Brain microvascular endothelial cell (primary cell): ENCODE data around the gene MRPS21.

Source experiments
- DNase-seq: peaks from one replicate; pipeline ENCODE4 v3.0.0-alpha.2; 2020
- H3K27ac ChIP-seq: fragments of 250-450 bp; sonication (Bioruptor Pico); 2 replicates; pipeline ENCODE4 v1.5.1; 2020; ENCODE audit warnings: mild to moderate bottlenecking, moderate library complexity
- H3K27me3 ChIP-seq: fragments of 250-450 bp; sonication (Bioruptor Pico); replicated peaks from 2 replicates; pipeline ENCODE4 v1.5.1; 2020; ENCODE audit warnings: mild to moderate bottlenecking
- H3K36me3 ChIP-seq: fragments of 250-450 bp; sonication (Bioruptor Pico); replicated peaks from 2 replicates; pipeline ENCODE4 v1.5.1; 2020; ENCODE audit warnings: mild to moderate bottlenecking
- H3K4me3 ChIP-seq: 2 replicates; pipeline ENCODE4 v1.5.1; 2011; ENCODE audit warnings: low read depth, mild to moderate bottlenecking, control low read depth, low read length, moderate library complexity
- in situ Hi-C: cut with HindIII; loops from 2 replicates; pipeline ENCODE4 v1.10.0; 2017; ENCODE audit warnings: low sequenced_read_pairs, low pct_ligation_motif_present
- TF ChIP-seq, protein P1 (sequence below): IDR thresholded peaks from 2 replicates; pipeline ENCODE4 v1.5.1; 2011; ENCODE audit warnings: low read depth, mild to moderate bottlenecking, moderate library complexity, low read length, control low read depth, inconsistent platforms; ENCODE audit errors: missing control alignments

The MRPS21 gene

DNA sequence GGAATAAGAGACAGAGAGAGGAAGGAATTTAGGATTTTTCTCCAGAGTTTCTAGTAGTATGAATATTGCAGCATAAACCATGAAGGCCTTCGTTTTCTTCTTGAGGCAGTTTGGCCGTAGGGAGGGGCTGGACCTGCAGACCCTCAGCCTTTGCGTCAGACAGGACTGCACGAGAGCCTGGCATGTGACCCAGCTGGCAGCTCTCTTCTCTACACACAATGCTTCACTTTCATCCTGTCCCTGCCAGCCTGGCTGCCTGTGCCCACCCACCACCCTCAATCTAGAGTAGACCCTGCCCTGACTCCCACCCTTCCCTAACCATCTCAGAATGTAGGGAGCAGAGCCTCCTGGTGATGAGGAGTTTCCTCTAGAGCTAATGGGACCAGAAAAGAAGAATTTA is 34.4 kb upstream of the MRPS21 start:
- H3K4me3 ChIP-seq = no peak overlapping the region
- no peaks in the 10 kb centered on the region for H3K27me3 ChIP-seq
- TF ChIP-seq, protein P1, sequence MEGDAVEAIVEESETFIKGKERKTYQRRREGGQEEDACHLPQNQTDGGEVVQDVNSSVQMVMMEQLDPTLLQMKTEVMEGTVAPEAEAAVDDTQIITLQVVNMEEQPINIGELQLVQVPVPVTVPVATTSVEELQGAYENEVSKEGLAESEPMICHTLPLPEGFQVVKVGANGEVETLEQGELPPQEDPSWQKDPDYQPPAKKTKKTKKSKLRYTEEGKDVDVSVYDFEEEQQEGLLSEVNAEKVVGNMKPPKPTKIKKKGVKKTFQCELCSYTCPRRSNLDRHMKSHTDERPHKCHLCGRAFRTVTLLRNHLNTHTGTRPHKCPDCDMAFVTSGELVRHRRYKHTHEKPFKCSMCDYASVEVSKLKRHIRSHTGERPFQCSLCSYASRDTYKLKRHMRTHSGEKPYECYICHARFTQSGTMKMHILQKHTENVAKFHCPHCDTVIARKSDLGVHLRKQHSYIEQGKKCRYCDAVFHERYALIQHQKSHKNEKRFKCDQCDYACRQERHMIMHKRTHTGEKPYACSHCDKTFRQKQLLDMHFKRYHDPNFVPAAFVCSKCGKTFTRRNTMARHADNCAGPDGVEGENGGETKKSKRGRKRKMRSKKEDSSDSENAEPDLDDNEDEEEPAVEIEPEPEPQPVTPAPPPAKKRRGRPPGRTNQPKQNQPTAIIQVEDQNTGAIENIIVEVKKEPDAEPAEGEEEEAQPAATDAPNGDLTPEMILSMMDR = no peak
- no peak overlapping the region for H3K27ac ChIP-seq
- H3K36me3 ChIP-seq = no peaks in the 10 kb centered on the region
- in situ Hi-C loops = no loop called here
- no peak for DNase-seq

GRCh38 chr1:150259758-150260669 is 33.6 kb upstream of the MRPS21 start:
- no peak for DNase-seq
- H3K27ac ChIP-seq = no peak overlapping the region
- in situ Hi-C loops = no loop called here
- H3K36me3 ChIP-seq = peaks cover 6% of the 10 kb centered on the region
- TF ChIP-seq, protein P1 = no peak
- H3K27me3 ChIP-seq = no peaks in the 10 kb centered on the region
- no peak overlapping the region for H3K4me3 ChIP-seq

GRCh38 chr1:150261367-150261766 is 32.3 kb upstream of the MRPS21 start:
- TF ChIP-seq, protein P1 = no peak
- Histone ChIP-seq H3K36me3 (peaks cover 14% of the 10 kb centered on the region), H3K4me3 (no peak overlapping the region), H3K27ac (no peak overlapping the region), H3K27me3 (no peaks in the 10 kb centered on the region)
- in situ Hi-C loops = no loop called here
- DNase-seq = no peak

- Histone ChIP-seq H3K36me3 (peaks cover 20% of the 10 kb centered on the region), H3K27me3 (no peaks in the 10 kb centered on the region), H3K27ac (no peak overlapping the region), H3K4me3 (no peak overlapping the region)
- no peak for DNase-seq
- TF ChIP-seq, protein P1 = no peak
- in situ Hi-C loops = no loop called here
These were observed 31.0 kb upstream of the MRPS21 start for GRCh38 chr1:150262388-150263320.

DNA sequence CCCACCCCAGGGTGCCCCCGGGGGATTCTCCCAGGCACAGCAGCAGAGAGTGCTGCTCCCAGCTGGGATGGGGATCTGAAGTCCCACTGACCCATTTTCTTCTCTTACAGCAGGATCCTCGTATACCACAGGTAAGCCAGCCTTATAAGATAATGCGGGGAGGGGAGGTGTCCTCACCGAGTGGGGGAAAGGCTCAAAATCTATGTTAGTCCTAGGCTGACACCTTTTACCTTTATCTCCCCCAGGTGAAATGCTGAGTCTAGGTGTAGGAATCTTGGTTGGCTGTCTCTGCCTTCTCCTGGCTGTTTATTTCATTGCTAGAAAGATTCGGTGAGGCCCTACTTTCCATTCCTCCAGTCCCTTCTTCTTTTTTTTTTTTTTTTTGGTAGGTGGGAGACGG is 30.1 kb upstream of the MRPS21 start:
- in situ Hi-C loops = no loop called here
- no peak for DNase-seq
- H3K4me3 ChIP-seq = no peak overlapping the region
- no peak overlapping the region for H3K27ac ChIP-seq
- no peaks in the 10 kb centered on the region for H3K27me3 ChIP-seq
- peaks cover 20% of the 10 kb centered on the region for H3K36me3 ChIP-seq
- TF ChIP-seq, protein P1 = no peak
